ENCODE data around the gene NXPH4.

NXPH4 gene

GRCh38 chr12:57218030-57218853 lies 1.6 kb downstream of the NXPH4 start:
- no peak overlapping the region for H3K4me3 ChIP-seq (ENCODE audit: severe bottlenecking)

GRCh38 chr12:57219205-57219992 lies 2.8 kb downstream of the NXPH4 start:
- Histone ChIP-seq H3K9me3 (ENCODE audit: severe bottlenecking) (no peaks in the 10 kb centered on the region), H3K27me3 (ENCODE audit: insufficient read depth, poor library complexity, severe bottlenecking) (peaks cover 73% of the 10 kb centered on the region), H3K27ac (ENCODE audit: poor library complexity, severe bottlenecking) (no peak overlapping the region), H3K36me3 (ENCODE audit: low read depth) (no peaks in the 10 kb centered on the region), H3K4me3 (ENCODE audit: severe bottlenecking) (no peak overlapping the region), H3K4me1 (ENCODE audit: insufficient read depth, poor library complexity, severe bottlenecking) (no peaks in the 10 kb centered on the region)
- ATAC-seq (ENCODE audit: low read depth): no peak
- no peak for TF ChIP-seq CTCF (IDR thresholded peaks at IDR 0.05; ENCODE audit: poor library complexity, severe bottlenecking)
- DNase-seq (ENCODE audit: low spot score): no peak

More at GRCh38 chr12:57218030-57218853, 1.6 kb downstream of the NXPH4 start:
- Histone ChIP-seq H3K27me3 (ENCODE audit: insufficient read depth, poor library complexity, severe bottlenecking) (peaks cover 74% of the 10 kb centered on the region), H3K4me1 (ENCODE audit: insufficient read depth, poor library complexity, severe bottlenecking) (no peaks in the 10 kb centered on the region), H3K36me3 (ENCODE audit: low read depth) (no peaks in the 10 kb centered on the region), H3K27ac (ENCODE audit: poor library complexity, severe bottlenecking) (no peak overlapping the region), H3K9me3 (ENCODE audit: severe bottlenecking) (no peaks in the 10 kb centered on the region)
- ATAC-seq (ENCODE audit: low read depth) (no peak), DNase-seq (ENCODE audit: low spot score) (no peak)
- TF ChIP-seq CTCF (IDR thresholded peaks at IDR 0.05; ENCODE audit: poor library complexity, severe bottlenecking): no peak

GRCh38 chr12:57219993-57220754 lies 3.6 kb downstream of the NXPH4 start:
- Histone ChIP-seq H3K4me1 (ENCODE audit: insufficient read depth, poor library complexity, severe bottlenecking) (no peaks in the 10 kb centered on the region), H3K27ac (ENCODE audit: poor library complexity, severe bottlenecking) (no peak overlapping the region), H3K27me3 (ENCODE audit: insufficient read depth, poor library complexity, severe bottlenecking) (peaks cover 66% of the 10 kb centered on the region), H3K36me3 (ENCODE audit: low read depth) (no peaks in the 10 kb centered on the region), H3K9me3 (ENCODE audit: severe bottlenecking) (no peaks in the 10 kb centered on the region), H3K4me3 (ENCODE audit: severe bottlenecking) (no peak overlapping the region)
- no peak for ATAC-seq (ENCODE audit: low read depth)
- no peak for DNase-seq (ENCODE audit: low spot score)
- TF ChIP-seq CTCF (IDR thresholded peaks at IDR 0.05; ENCODE audit: poor library complexity, severe bottlenecking): no peak

GRCh38 chr12:57220770-57221168 lies 4.2 kb downstream of the NXPH4 start:
- TF ChIP-seq CTCF (IDR thresholded peaks at IDR 0.05; ENCODE audit: poor library complexity, severe bottlenecking): no peak
- no peak overlapping the region for H3K4me3 ChIP-seq (ENCODE audit: severe bottlenecking)
- ATAC-seq (ENCODE audit: low read depth) (no peak), DNase-seq (ENCODE audit: low spot score) (no peak)
- peaks cover 60% of the 10 kb centered on the region for H3K27me3 ChIP-seq (ENCODE audit: insufficient read depth, poor library complexity, severe bottlenecking)
- H3K4me1 ChIP-seq (ENCODE audit: insufficient read depth, poor library complexity, severe bottlenecking): no peaks in the 10 kb centered on the region
- H3K9me3 ChIP-seq (ENCODE audit: severe bottlenecking): no peaks in the 10 kb centered on the region
- no peak overlapping the region for H3K27ac ChIP-seq (ENCODE audit: poor library complexity, severe bottlenecking)
- H3K36me3 ChIP-seq (ENCODE audit: low read depth): no peaks in the 10 kb centered on the region

Data from RWPE2 (cell line).